ENCODE measurements around the gene SUFU.

The SUFU gene

GRCh38 chr10:102621443-102622325 is 117.9 kb downstream of the SUFU start:
- DNase-seq = no peak

- DNase-seq = no peak
Observed at GRCh38 chr10:102624094-102624493, 120.3 kb downstream of the SUFU start.

GRCh38 chr10:102624751-102625645 is 121.2 kb downstream of the SUFU start:
- no peak for DNase-seq

- no peak for DNase-seq
Observed at GRCh38 chr10:102626026-102626685, 122.4 kb downstream of the SUFU start.

GRCh38 chr10:102627291-102627735 is 123.5 kb downstream of the SUFU start:
- DNase-seq = no peak

GRCh38 chr10:102627736-102628293 is 124.0 kb downstream of the SUFU start:
- no peak for DNase-seq

GRCh38 chr10:102628451-102628911 is 124.7 kb downstream of the SUFU start:
- no peak for DNase-seq

- DNase-seq = no peak
Observed at GRCh38 chr10:102629661-102630614, 126.2 kb downstream of the SUFU start.

- no peak for DNase-seq
Observed at GRCh38 chr10:102630663-102631062, 126.9 kb downstream of the SUFU start.

- DNase-seq = no peak
Observed at GRCh38 chr10:102631525-102632393, 128.0 kb downstream of the SUFU start.

GRCh38 chr10:102632394-102633111 is 128.8 kb downstream of the SUFU start:
- DNase-seq = no peak

- no peak for DNase-seq
Observed at GRCh38 chr10:102633287-102633686, 129.5 kb downstream of the SUFU start.

- DNase-seq = no peak
Observed at GRCh38 chr10:102633848-102634247, 130.1 kb downstream of the SUFU start.

GRCh38 chr10:102634686-102635085 is 130.9 kb downstream of the SUFU start:
- no peak for DNase-seq

GRCh38 chr10:102635377-102635776 is 131.6 kb downstream of the SUFU start:
- DNase-seq = no peak

- DNase-seq = no peak
Observed at GRCh38 chr10:102639537-102639936, 135.8 kb downstream of the SUFU start.

- peak; percentile 9 for DNase-seq
Observed at GRCh38 chr10:102641402-102641801, 137.6 kb downstream of the SUFU start.

GRCh38 chr10:102641880-102642735 is 138.3 kb downstream of the SUFU start:
- DNase-seq = peak; percentile 60

Data from NCI-H2029 treated with DMSO at 0.1 percent for 48 hours (cell line).